Prostate gland (tissue), 2 donors: ENCODE results near the gene KLHL1.

ENCODE experiments used
- POLR2A ChIP-seq: fragments of 450-650 bp; IDR thresholded peaks from one replicate; pipeline ENCODE4 v1.6.1; 2016; ENCODE audit warnings: antibody characterized with exemption, mild to moderate bottlenecking
- POLR2AphosphoS5 ChIP-seq: sonication (generic); formaldehyde crosslinking; IDR thresholded peaks from one replicate; pipeline ENCODE4 v1.6.1; 2017; ENCODE audit warnings: antibody characterized with exemption
- TF ChIP-seq, protein P1 (sequence below), 4 experiments: fragments of 200-600 bp in 2 of 4; fragments of 450-650 bp in 2 of 4; sonication (generic) in 2 of 4; IDR thresholded peaks; 1 replicate in 3 of 4; 2 replicates in 1 of 4; pipeline ENCODE4 v1.5.1; 2016 to 2019; ENCODE audit warnings: antibody characterized with exemption in 4 of 4, mild to moderate bottlenecking in 2 of 4, moderate library complexity in 2 of 4

DNA sequence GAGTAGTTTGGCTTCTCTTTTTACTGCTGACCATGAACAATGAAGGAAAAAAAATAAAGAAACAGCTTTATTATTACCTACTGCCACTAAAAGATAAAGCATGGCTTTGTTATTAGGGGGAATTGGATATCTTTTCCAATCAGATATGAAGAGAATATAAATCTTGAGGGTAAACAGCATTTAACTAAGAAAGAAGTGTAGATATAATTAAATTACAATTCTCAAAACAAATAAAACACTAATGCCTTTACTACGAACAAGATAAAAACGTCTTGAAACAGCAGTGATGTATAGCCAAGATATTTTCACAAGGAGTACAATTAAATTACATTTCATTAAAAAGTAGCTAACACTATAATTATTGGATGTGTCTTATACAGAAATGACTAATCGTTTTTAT is 426.5 kb downstream of the KLHL1 start:
- TF ChIP-seq, protein P1, sequence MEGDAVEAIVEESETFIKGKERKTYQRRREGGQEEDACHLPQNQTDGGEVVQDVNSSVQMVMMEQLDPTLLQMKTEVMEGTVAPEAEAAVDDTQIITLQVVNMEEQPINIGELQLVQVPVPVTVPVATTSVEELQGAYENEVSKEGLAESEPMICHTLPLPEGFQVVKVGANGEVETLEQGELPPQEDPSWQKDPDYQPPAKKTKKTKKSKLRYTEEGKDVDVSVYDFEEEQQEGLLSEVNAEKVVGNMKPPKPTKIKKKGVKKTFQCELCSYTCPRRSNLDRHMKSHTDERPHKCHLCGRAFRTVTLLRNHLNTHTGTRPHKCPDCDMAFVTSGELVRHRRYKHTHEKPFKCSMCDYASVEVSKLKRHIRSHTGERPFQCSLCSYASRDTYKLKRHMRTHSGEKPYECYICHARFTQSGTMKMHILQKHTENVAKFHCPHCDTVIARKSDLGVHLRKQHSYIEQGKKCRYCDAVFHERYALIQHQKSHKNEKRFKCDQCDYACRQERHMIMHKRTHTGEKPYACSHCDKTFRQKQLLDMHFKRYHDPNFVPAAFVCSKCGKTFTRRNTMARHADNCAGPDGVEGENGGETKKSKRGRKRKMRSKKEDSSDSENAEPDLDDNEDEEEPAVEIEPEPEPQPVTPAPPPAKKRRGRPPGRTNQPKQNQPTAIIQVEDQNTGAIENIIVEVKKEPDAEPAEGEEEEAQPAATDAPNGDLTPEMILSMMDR (IDR thresholded peaks at IDR 0.05): no peak
- no peak for TF ChIP-seq POLR2AphosphoS5
- no peak for TF ChIP-seq POLR2A
